Choroid plexus epithelial cell (primary cell): ENCODE results near the gene ENDOV.

ENCODE experiments used
- DNase-seq: peaks from one replicate; pipeline ENCODE4 v3.0.0-alpha.2; 2010; ENCODE audit warnings: low read depth
- H3K4me3 ChIP-seq: 2 replicates; pipeline ENCODE4 v1.5.1; 2011; ENCODE audit warnings: low read depth, mild to moderate bottlenecking, control low read depth, low read length, moderate library complexity
- TF ChIP-seq, protein P1 (sequence below): conservative IDR thresholded peaks from 2 replicates; pipeline ENCODE4 v1.5.1; 2011; ENCODE audit warnings: low read depth, mild to moderate bottlenecking, control low read depth, inconsistent platforms, low read length, moderate library complexity

ENDOV gene

DNA sequence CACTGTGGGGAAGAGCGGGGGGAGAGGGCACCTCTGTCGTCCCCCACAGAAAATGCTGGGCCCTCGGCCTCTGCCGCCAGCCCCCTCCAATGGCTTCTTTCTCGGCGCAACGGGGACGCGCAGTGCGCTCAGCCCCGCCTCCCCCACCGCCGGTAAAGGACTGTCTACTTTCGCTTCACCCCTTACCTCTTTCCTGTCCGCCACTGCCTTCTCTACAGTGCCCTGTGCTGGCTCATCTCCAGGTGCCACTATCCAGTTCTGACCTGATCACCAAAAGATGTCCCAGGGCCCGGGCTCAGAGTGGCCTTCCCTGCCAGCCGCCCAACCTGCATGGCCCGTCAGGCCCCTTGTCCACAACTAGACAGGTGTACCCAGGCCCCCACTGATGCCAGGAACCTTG, 7.3 kb downstream of the ENDOV start:
- TF ChIP-seq, protein P1, sequence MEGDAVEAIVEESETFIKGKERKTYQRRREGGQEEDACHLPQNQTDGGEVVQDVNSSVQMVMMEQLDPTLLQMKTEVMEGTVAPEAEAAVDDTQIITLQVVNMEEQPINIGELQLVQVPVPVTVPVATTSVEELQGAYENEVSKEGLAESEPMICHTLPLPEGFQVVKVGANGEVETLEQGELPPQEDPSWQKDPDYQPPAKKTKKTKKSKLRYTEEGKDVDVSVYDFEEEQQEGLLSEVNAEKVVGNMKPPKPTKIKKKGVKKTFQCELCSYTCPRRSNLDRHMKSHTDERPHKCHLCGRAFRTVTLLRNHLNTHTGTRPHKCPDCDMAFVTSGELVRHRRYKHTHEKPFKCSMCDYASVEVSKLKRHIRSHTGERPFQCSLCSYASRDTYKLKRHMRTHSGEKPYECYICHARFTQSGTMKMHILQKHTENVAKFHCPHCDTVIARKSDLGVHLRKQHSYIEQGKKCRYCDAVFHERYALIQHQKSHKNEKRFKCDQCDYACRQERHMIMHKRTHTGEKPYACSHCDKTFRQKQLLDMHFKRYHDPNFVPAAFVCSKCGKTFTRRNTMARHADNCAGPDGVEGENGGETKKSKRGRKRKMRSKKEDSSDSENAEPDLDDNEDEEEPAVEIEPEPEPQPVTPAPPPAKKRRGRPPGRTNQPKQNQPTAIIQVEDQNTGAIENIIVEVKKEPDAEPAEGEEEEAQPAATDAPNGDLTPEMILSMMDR, result no peak
- H3K4me3 ChIP-seq, result no peak overlapping the region
- no peak for DNase-seq

DNA sequence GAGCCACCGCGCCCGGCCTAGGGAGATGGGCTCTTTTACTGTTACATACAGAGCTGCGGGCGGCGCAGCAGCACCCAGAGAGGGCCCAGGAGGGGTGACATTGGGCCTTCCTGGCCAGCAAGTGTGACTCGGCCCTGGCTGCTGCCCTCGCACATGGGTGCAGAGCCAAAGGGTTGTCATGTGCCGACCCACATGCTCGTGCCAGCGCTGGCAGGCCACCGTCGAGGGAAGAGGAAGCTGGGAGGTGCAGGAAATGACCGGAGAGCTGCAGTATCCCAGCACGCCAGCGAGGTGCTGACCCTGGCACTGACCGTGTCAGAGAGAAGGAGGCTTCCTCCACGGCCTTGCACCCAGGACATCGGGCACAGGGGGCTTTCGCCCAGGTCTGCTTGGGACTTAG, 8.0 kb downstream of the ENDOV start:
- TF ChIP-seq, protein P1, result no peak
- no peak overlapping the region for H3K4me3 ChIP-seq
- DNase-seq, result no peak

DNA sequence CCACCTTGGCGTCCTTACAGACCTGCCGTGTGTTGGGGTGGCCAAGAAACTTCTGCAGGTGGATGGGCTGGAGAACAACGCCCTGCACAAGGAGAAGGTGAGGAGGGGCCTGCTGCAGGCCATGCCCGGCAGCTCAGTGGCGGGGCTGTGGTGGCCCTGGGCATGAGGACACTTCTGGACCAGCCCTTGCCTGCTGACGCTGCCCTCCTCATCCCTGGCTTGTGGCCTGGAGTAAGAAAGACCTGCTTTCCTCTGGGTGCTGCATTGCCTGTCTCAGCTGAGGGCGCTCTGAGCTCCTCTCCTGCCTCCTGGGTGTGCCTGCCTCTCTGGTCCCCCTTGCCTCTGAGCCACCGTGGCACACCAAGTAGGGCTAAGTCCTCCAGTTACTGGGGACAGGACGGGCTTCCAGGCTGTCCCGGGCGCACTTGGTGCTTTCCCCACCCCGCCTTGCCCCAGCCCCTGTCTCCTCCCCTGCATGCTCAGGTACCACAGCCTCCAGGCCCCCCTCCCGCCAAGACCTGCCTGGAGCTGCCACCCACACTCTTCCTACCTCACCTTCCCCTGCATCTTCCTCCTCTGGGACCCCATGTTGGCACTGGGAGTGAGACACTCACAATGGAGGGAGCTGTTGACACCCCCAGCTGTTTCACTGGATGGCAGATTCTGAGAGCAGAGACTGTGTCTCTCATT, 8.7 kb downstream of the ENDOV start:
- DNase-seq, result no peak
- TF ChIP-seq, protein P1, result no peak
- H3K4me3 ChIP-seq, result no peak overlapping the region

DNA sequence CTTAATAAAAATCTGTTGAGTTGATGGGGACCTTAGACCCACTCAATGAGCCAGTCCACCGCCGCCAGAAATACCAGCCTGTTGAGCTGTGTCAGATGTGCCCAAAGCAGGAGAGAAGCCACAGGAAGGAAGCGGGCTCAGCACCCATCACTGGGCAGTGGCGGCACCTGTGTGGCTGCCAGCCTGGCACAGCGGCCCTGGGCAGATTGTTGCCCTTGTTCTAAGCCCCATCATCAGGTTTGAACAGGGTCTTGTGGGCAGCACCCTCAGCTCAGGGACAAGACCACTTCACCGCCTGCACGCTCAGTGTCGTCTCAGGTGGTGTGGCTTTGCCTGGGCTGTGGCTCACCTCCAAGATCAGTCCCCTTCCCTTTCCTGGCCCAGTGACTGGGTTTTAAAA, 9.3 kb downstream of the ENDOV start:
- no peak for DNase-seq
- no peak overlapping the region for H3K4me3 ChIP-seq
- TF ChIP-seq, protein P1, result no peak

DNA sequence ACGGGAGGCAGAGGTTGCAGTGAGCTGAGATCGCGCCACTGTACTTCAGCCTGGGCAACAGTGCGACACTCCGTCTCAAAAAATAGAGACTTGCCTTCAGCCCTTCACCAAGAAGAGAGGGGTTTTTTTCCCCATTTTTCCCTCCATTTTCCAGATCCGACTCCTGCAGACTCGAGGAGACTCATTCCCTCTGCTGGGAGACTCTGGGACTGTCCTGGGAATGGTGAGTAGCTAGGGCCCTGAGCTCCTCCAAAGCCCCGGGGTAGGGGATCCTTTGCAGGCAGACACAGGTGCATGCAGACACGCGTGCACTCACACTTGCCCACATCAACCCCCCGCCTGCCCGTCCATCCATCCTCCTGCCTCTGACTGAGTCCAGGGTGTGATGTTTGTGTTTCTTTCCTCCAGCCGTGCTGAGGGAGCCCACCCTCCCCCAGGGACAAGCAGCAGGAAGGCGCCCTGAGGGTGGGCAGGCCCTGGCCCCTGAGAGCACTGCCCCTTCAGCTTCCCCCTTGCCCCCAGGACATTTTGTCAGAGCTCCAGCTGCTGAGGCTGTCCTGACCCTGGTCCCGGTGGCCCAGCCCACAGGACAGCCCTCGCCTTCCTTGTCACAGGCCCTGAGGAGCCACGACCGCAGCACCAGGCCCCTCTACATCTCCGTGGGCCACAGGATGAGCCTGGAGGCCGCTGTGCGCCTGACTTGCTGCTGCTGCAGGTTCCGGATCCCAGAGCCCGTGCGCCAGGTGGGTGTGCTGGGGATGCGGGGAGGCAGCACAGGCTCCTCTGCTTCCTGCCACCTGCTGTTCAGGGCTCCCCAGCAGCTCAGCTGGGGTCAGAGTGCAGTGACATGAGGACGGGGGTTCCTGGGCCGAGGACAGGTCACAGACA, 10.2 kb downstream of the ENDOV start:
- DNase-seq, result no peak
- TF ChIP-seq, protein P1, result no peak
- no peak overlapping the region for H3K4me3 ChIP-seq

DNA sequence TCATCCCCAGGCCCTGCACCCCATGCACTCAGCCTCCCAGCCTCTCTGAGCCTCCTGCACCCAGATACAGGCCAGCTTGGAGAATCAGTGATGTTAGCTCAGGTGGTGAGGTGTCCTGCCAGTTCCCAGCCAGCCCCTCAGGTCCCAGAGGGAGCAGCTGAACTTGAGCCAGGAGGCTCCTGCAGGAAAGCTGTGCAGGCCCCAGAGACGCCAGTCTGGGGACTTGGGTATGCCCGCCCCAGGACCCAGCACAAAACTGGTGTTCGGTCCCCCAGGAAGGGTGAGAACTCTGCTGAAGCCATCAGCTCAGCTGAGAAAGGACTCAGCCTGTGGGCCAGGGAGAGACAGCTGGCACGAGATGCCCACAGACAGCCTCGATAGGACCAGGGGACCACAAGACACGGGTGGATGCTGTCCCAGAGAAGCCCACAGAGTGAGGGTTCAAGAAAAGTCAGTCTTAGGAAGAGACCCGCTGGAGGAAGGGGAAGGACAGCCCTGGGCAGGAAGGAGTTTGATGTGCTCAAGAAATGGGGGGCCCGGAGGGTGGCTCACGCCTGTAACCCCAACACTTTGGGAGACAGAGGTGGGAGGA, 11.0 kb downstream of the ENDOV start:
- TF ChIP-seq, protein P1, result no peak
- DNase-seq, result no peak
- no peak overlapping the region for H3K4me3 ChIP-seq
